Measurements from ENCODE around the gene FKBP15. TPM values are rescaled to one million over a fixed set of nuclear protein-coding genes. Genes with fewer than 3 reads are reported as not detected.
A peak's percentile ranks its signal among the peaks of the same experiment; 100 is the strongest.

Gene FKBP15
- total RNA-seq, 2 donors from 2014 or later, result 24.7 to 26.0 TPM

DNA sequence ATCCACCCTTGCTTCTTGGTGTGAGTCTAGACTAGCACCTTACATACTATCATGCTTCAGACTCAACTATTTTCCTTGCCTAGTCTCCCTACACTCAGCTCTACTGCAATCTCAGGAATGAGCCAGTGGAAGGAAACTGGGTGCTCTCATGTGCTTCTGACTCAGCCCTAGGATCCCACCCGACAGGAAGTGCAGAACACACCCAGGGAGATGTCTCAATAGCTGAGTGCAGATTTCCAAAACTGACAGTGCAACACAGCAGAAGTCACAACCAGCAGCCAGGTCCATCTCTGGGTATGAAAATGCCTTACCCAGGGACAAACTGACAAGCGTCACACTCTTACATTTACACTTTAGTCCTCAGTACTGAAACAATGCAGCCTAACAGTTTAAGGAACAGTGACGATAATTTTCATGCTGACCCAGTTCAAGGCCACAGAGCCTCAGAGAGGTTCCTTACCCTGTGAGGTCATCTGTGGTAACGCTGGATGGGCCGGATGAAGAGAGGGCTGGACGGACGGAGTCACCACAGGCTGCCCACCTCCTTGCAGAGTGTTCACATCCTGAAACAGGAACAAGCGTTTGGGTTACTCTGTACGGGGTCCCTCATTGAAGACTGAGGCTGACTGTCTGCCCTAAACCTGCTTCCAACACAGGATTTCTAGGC, 33.0 kb downstream of the FKBP15 start:
- no peaks in the 10 kb centered on the region for H3K9me3 Mint-ChIP-seq
- ATAC-seq (replicated peaks in 1 of 2) (no peak), DNase-seq (no peak)
- H3K27ac Mint-ChIP-seq, result peak overlapping the region; percentile 19
- no peak overlapping the region for H3K4me3 Mint-ChIP-seq
- H3K27me3 Mint-ChIP-seq (ENCODE audit: low read depth), result no peaks in the 10 kb centered on the region
- H3K4me1 Mint-ChIP-seq (ENCODE audit: low read depth), result no peaks in the 10 kb centered on the region
- H3K36me3 Mint-ChIP-seq (ENCODE audit: insufficient read depth in 2 of 2), result peaks cover 4 to 20% of the 10 kb centered on the region in 2 donors

GRCh38 chr9:113186137-113186755, 34.8 kb downstream of the FKBP15 start:
- ATAC-seq (replicated peaks in 1 of 2) (no peak), DNase-seq (no peak)
- H3K9me3 Mint-ChIP-seq, result no peaks in the 10 kb centered on the region
- H3K36me3 Mint-ChIP-seq (ENCODE audit: insufficient read depth in 2 of 2), result peaks cover 12 to 26% of the 10 kb centered on the region in 2 donors
- no peaks in the 10 kb centered on the region for H3K27me3 Mint-ChIP-seq (ENCODE audit: low read depth)
- H3K4me1 Mint-ChIP-seq (ENCODE audit: low read depth), result no peaks in the 10 kb centered on the region
- no peak overlapping the region for H3K27ac Mint-ChIP-seq
- H3K4me3 Mint-ChIP-seq, result no peak overlapping the region

GRCh38 chr9:113185271-113185670, 35.8 kb downstream of the FKBP15 start:
- no peaks in the 10 kb centered on the region for H3K9me3 Mint-ChIP-seq
- no peak overlapping the region for H3K4me3 Mint-ChIP-seq
- no peak for DNase-seq
- no peaks in the 10 kb centered on the region for H3K27me3 Mint-ChIP-seq (ENCODE audit: low read depth)
- H3K27ac Mint-ChIP-seq, result no peak overlapping the region
- no peaks in the 10 kb centered on the region for H3K4me1 Mint-ChIP-seq (ENCODE audit: low read depth)
- ATAC-seq (replicated peaks in 1 of 2), result no peak
- H3K36me3 Mint-ChIP-seq (ENCODE audit: insufficient read depth in 2 of 2), result peaks cover 12 to 23% of the 10 kb centered on the region in 2 donors

GRCh38 chr9:113184539-113184938, 36.5 kb downstream of the FKBP15 start:
- Mint-ChIP-seq H3K4me3 (no peak overlapping the region), H3K27me3 (ENCODE audit: low read depth) (no peaks in the 10 kb centered on the region), H3K9me3 (no peaks in the 10 kb centered on the region), H3K27ac (no peak overlapping the region), H3K36me3 (ENCODE audit: insufficient read depth in 2 of 2) (peaks cover 12 to 24% of the 10 kb centered on the region in 2 donors), H3K4me1 (ENCODE audit: low read depth) (no peaks in the 10 kb centered on the region)
- DNase-seq (no peak), ATAC-seq (replicated peaks in 1 of 2) (peak in 1 of 2 donors; percentile 42)

- Mint-ChIP-seq H3K27ac (no peak overlapping the region), H3K36me3 (ENCODE audit: insufficient read depth in 2 of 2) (peaks cover 12 to 27% of the 10 kb centered on the region in 2 donors), H3K4me1 (ENCODE audit: low read depth) (no peaks in the 10 kb centered on the region), H3K9me3 (no peaks in the 10 kb centered on the region), H3K27me3 (ENCODE audit: low read depth) (no peaks in the 10 kb centered on the region), H3K4me3 (no peak overlapping the region)
- DNase-seq, result no peak
- ATAC-seq (replicated peaks in 1 of 2), result no peak
These were observed 37.1 kb downstream of the FKBP15 start for GRCh38 chr9:113183956-113184488.

- Mint-ChIP-seq H3K4me1 (ENCODE audit: low read depth) (no peaks in the 10 kb centered on the region), H3K27ac (peak overlapping the region; percentile 83), H3K4me3 (no peak overlapping the region), H3K9me3 (no peaks in the 10 kb centered on the region), H3K36me3 (ENCODE audit: insufficient read depth in 2 of 2) (peaks cover 22 to 41% of the 10 kb centered on the region in 2 donors), H3K27me3 (ENCODE audit: low read depth) (no peaks in the 10 kb centered on the region)
- no peak for ATAC-seq (replicated peaks in 1 of 2)
- no peak for DNase-seq
These were observed 39.9 kb downstream of the FKBP15 start for GRCh38 chr9:113181165-113181564.

DNA sequence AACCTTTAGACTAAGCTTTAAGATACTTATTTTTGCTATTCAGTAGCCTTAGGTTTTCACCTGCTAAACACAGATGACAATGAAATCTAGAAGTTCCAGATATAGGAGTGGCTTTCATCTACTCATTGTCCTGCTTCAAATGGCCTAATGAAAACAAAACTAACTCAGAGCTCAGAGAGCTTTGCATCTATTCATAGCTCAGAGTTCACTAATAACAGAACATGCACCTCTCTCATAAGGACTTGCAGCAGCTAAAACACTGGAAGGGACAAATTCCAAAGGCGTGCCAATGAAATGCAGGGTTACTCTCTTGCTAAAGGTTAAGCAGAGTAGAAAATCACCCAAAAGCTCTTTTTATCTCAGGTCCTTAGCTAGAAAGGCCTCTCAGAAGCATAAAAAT, 41.2 kb downstream of the FKBP15 start:
- H3K27ac Mint-ChIP-seq, result no peak overlapping the region
- H3K4me1 Mint-ChIP-seq (ENCODE audit: low read depth), result no peaks in the 10 kb centered on the region
- H3K4me3 Mint-ChIP-seq, result no peak overlapping the region
- H3K9me3 Mint-ChIP-seq, result no peaks in the 10 kb centered on the region
- H3K27me3 Mint-ChIP-seq (ENCODE audit: low read depth), result no peaks in the 10 kb centered on the region
- H3K36me3 Mint-ChIP-seq (ENCODE audit: insufficient read depth in 2 of 2), result peaks cover 19 to 42% of the 10 kb centered on the region in 2 donors
- ATAC-seq (replicated peaks in 1 of 2) (no peak), DNase-seq (no peak)

DNA sequence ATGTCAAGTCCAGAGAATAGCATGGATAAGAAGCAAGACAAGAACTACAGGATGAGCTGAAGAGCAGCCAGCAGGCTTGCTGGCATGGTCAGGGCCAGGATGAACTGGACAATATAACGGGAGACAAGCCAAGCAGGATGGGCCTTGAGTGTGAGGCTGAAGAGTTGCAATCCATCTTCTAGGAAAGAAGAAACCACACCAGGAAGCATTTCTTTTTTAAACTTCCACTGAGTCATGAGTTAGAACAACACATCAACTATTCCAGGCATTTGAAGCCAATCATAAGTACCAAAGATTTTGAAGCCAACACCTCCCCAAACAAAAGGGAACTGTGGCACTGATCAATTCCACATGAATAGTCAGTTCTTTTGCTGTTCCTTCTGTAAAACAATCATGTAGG, 43.0 kb downstream of the FKBP15 start:
- ATAC-seq (replicated peaks in 1 of 2) (no peak), DNase-seq (no peak)
- Mint-ChIP-seq H3K27me3 (ENCODE audit: low read depth) (no peaks in the 10 kb centered on the region), H3K27ac (peak overlapping the region; percentile 35), H3K36me3 (ENCODE audit: insufficient read depth in 2 of 2) (peaks cover 25 to 48% of the 10 kb centered on the region in 2 donors), H3K4me1 (ENCODE audit: low read depth) (no peaks in the 10 kb centered on the region), H3K9me3 (no peaks in the 10 kb centered on the region), H3K4me3 (no peak overlapping the region)

GRCh38 chr9:113177251-113177650, 43.8 kb downstream of the FKBP15 start:
- Mint-ChIP-seq H3K9me3 (peaks cover 2% of the 10 kb centered on the region in 2 donors), H3K27me3 (ENCODE audit: low read depth) (no peaks in the 10 kb centered on the region), H3K27ac (no peak overlapping the region), H3K4me3 (no peak overlapping the region), H3K36me3 (ENCODE audit: insufficient read depth in 2 of 2) (peaks cover 28 to 51% of the 10 kb centered on the region in 2 donors), H3K4me1 (ENCODE audit: low read depth) (no peaks in the 10 kb centered on the region)
- ATAC-seq (replicated peaks in 1 of 2), result no peak
- no peak for DNase-seq

GRCh38 chr9:113176803-113177202, 44.3 kb downstream of the FKBP15 start:
- H3K9me3 Mint-ChIP-seq, result peaks cover 2% of the 10 kb centered on the region in 2 donors
- no peaks in the 10 kb centered on the region for H3K4me1 Mint-ChIP-seq (ENCODE audit: low read depth)
- H3K27ac Mint-ChIP-seq, result no peak overlapping the region
- peaks cover 32 to 54% of the 10 kb centered on the region in 2 donors for H3K36me3 Mint-ChIP-seq (ENCODE audit: insufficient read depth in 2 of 2)
- DNase-seq (no peak), ATAC-seq (replicated peaks in 1 of 2) (no peak)
- no peak overlapping the region for H3K4me3 Mint-ChIP-seq
- no peaks in the 10 kb centered on the region for H3K27me3 Mint-ChIP-seq (ENCODE audit: low read depth)

GRCh38 chr9:113173341-113173740, 47.7 kb downstream of the FKBP15 start:
- Mint-ChIP-seq H3K4me1 (ENCODE audit: low read depth) (no peaks in the 10 kb centered on the region), H3K27ac (no peak overlapping the region), H3K27me3 (ENCODE audit: low read depth) (no peaks in the 10 kb centered on the region), H3K36me3 (ENCODE audit: insufficient read depth in 2 of 2) (peaks cover 30 to 58% of the 10 kb centered on the region in 2 donors), H3K4me3 (no peak overlapping the region), H3K9me3 (peaks cover 2% of the 10 kb centered on the region in 2 donors)
- DNase-seq (no peak), ATAC-seq (replicated peaks in 1 of 2) (no peak)

DNA sequence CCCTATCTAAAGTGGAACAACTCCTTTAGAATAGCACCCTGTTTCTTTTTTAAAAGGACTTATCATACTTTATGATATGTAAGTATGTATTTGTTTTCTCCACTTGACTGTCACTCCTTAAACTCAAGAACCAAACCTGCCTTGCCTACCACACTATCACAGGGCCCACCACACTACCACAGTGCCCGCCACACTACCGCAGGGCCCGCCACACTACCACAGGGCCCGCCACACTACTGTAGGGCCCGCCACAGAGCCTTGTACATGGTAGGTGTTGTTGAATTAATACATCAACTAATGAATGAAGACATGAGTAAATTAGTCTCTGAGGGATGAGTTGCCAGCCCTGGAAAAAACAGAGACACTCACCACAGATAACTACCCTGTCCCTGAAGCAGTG, 52.3 kb downstream of the FKBP15 start:
- peak overlapping the region; percentile 7 for H3K27ac Mint-ChIP-seq

DNA sequence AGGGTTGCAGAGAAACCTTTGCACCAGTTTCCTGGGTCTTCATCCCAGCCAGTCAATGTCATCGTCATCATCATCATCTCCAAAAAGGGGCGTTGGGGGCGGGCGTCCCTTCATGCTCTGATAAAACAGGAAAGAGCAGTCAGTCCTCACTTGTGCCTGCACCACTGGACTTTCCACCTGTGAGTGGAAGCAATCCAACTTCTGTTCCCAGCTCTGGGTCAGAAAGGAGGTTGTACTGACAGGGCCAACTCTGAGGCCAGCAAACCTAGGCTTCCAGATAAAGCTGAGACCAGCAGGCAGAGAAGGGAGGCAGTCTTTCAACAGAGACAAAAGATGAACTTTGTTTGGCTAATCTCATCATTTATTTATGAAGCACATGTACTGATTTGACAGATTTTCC, 55.0 kb downstream of the FKBP15 start:
- Mint-ChIP-seq H3K27me3 (ENCODE audit: low read depth) (no peaks in the 10 kb centered on the region), H3K9me3 (no peaks in the 10 kb centered on the region), H3K27ac (no peak overlapping the region), H3K4me3 (no peak overlapping the region), H3K36me3 (ENCODE audit: insufficient read depth in 2 of 2) (peaks cover 3 to 12% of the 10 kb centered on the region in 2 donors), H3K4me1 (ENCODE audit: low read depth) (no peaks in the 10 kb centered on the region)
- no peak for DNase-seq
- no peak for ATAC-seq (replicated peaks in 1 of 2)

More for the DNA sequence above, 52.3 kb downstream of the FKBP15 start:
- no peak overlapping the region for H3K4me3 Mint-ChIP-seq
- peaks cover 17 to 33% of the 10 kb centered on the region in 2 donors for H3K36me3 Mint-ChIP-seq (ENCODE audit: insufficient read depth in 2 of 2)
- DNase-seq (no peak), ATAC-seq (replicated peaks in 1 of 2) (no peak)
- H3K9me3 Mint-ChIP-seq, result peaks cover 2% of the 10 kb centered on the region in 2 donors
- H3K27me3 Mint-ChIP-seq (ENCODE audit: low read depth), result no peaks in the 10 kb centered on the region
- H3K4me1 Mint-ChIP-seq (ENCODE audit: low read depth), result no peaks in the 10 kb centered on the region

Measured in activated T-cell treated with anti-CD3 and anti-CD28 coated beads, Interleukin-2, amount 50 U/mL, for 72 hours (primary cell).